ENCODE results near the gene PSEN2. TPM values are rescaled to one million over a fixed set of nuclear protein-coding genes. Genes with fewer than 3 reads are reported as not detected.

PSEN2 gene
- total and polyA plus RNA-seq, 2 of the 8 experiments (the other 6 are each of a cell fraction or from before 2014, with no cell fraction given), result 22.9 to 29.0 TPM

GRCh38 chr1:226881515-226882185 is 11.2 kb downstream of the PSEN2 start:
- Histone ChIP-seq H4K91ac (replicated peaks; ENCODE audit: insufficient read length, low read length) (no peak overlapping the region), H2BK5ac (ENCODE audit: low read depth, low read length) (no peak overlapping the region), H3K14ac (ENCODE audit: insufficient read length) (no peak overlapping the region), H3K23me2 (ENCODE audit: low read depth, low read length) (no peaks in the 10 kb centered on the region), H2AFZ (ENCODE audit: low read length) (no peak overlapping the region), H4K5ac (ENCODE audit: insufficient read length, low read depth, low read length) (no peak overlapping the region), H2BK15ac (ENCODE audit: low read length) (no peak overlapping the region), H3K9me3 (ENCODE audit: insufficient read depth in 2 of 2, low read depth in 1 of 2, low read length in 1 of 2) (no peaks in the 10 kb centered on the region), H3K4me2 (ENCODE audit: insufficient read depth in 1 of 2, low read depth in 2 of 2, low read length in 2 of 2) (no peak overlapping the region), H4K8ac (ENCODE audit: extremely low read depth, insufficient read depth, low read length) (no peak overlapping the region), H3K27ac (ENCODE audit: low read depth, low read length) (no peak overlapping the region), H2BK20ac (ENCODE audit: low read length) (no peak overlapping the region), H3K4me1 (replicated peaks in 1 of 4; ENCODE audit: control insufficient read depth in 3 of 4, insufficient read depth in 4 of 4, low read length in 3 of 4) (no peaks in the 10 kb centered on the region; a peak in 1 of 7 replicates), H3K4me3 (ENCODE audit: extremely low read depth in 1 of 4, insufficient read depth in 2 of 4, low read depth in 3 of 4, low read length in 4 of 4) (no peak overlapping the region), H3K27me3 (replicated peaks in 1 of 4; ENCODE audit: control insufficient read depth in 3 of 4, extremely low read depth in 1 of 4, insufficient read depth in 3 of 4, low read length in 3 of 4) (no peaks in the 10 kb centered on the region), H3K79me2 (ENCODE audit: control insufficient read depth in 1 of 2, insufficient read depth in 2 of 2, low read length in 2 of 2) (no peaks in the 10 kb centered on the region), H2BK120ac (replicated peaks; ENCODE audit: low read depth, low read length) (no peak overlapping the region), H4K20me1 (replicated peaks in 1 of 2; ENCODE audit: control insufficient read depth in 1 of 2, insufficient read depth in 2 of 2, low read length in 2 of 2) (no peaks in the 10 kb centered on the region), H3K36me3 (ENCODE audit: control insufficient read depth in 2 of 4, insufficient read depth in 4 of 4, low read length in 3 of 4) (peaks cover 0 to 28% (median 9%) of the 10 kb centered on the region in 4 experiments; a peak in 5 of 8 replicates), H3K9ac (replicated peaks in 1 of 4; ENCODE audit: extremely low read depth in 1 of 4, low read depth in 3 of 4, low read length in 3 of 4) (no peak overlapping the region), H2BK12ac (ENCODE audit: low read depth, low read length) (no peak overlapping the region), H3K79me1 (ENCODE audit: low read depth, low read length) (peaks cover 2% of the 10 kb centered on the region; the same call in 1 of the 2 replicates), H2AK5ac (ENCODE audit: low read depth, low read length) (no peak overlapping the region), H3K23ac (ENCODE audit: insufficient read length) (no peak overlapping the region), H3K56ac (replicated peaks; ENCODE audit: insufficient read length, low read depth, low read length) (no peak overlapping the region), H3K4ac (replicated peaks; ENCODE audit: insufficient read length, low read depth, low read length) (no peak overlapping the region), H3K18ac (ENCODE audit: extremely low read depth, low read length) (no peak overlapping the region)
- FAIRE-seq (no peak), DNase-seq (ENCODE audit: low read depth in 1 of 2, low spot score in 2 of 2) (no peak)
- ChIA-PET CTCF (ENCODE audit: partially characterized antibody) (no interaction called here), POLR2A (ENCODE audit: partially characterized antibody) (interaction anchor here (1.1 kb wide), 2 partner anchors 9 to 11 kb away, joined by 4 read pairs; partner anchors contain the start of gene PSEN2)
- 91% methylated on average over 15 of the region's 15 CpGs; no CpG with 5 or more reads in 1 of the 2 experiments for WGBS, 2 experiments (ENCODE audit: extremely low coverage in 1 of 2, insufficient coverage in 1 of 2, insufficient read length in 1 of 2, insufficient replicate concordance in 2 of 2, low coverage in 1 of 2, low lambda C conversion rate in 2 of 2, missing lambda C conversion rate in 1 of 2)
- TF ChIP-seq POLR2AphosphoS5 (IDR thresholded peaks at IDR 0.05; ENCODE audit: low read depth, low read length) (no peak), NRF1 (IDR thresholded peaks at IDR 0.05; ENCODE audit: low read depth, low read length) (no peak), KDM4A (IDR thresholded peaks at IDR 0.05; ENCODE audit: low read depth, low read length, severe bottlenecking) (no peak), KDM5A (IDR thresholded peaks at IDR 0.05; ENCODE audit: low read length) (no peak), JUND (IDR thresholded peaks at IDR 0.05; ENCODE audit: low read length) (no peak), SIRT6 (IDR thresholded peaks at IDR 0.05; ENCODE audit: low read length) (no peak), TAF1 (IDR thresholded peaks at IDR 0.05; ENCODE audit: low read depth, low read length) (no peak), MAFK (IDR thresholded peaks at IDR 0.05; ENCODE audit: low read depth, low read length) (no peak), ATF2 (IDR thresholded peaks at IDR 0.05; ENCODE audit: low read length) (no peak), ZNF274 (IDR thresholded peaks at IDR 0.05; ENCODE audit: borderline replicate concordance, extremely low read depth, low read length) (no peak), RFX5 (IDR thresholded peaks at IDR 0.05; ENCODE audit: borderline replicate concordance, low read depth, low read length) (no peak), BRCA1 (IDR thresholded peaks at IDR 0.05; ENCODE audit: low read depth, low read length) (no peak), SP2 (IDR thresholded peaks at IDR 0.05; ENCODE audit: low read length) (no peak)
